Measurements from ENCODE around the gene EFNA1. TPM values are rescaled to one million over a fixed set of nuclear protein-coding genes. Genes with fewer than 3 reads are reported as not detected.

EFNA1 gene
- total RNA-seq, 4 donors from 2014 or later = 27.4 to 41.4 (median 34.0) TPM

GRCh38 chr1:155173478-155174323 lies 46.0 kb downstream of the EFNA1 start, which contains the start of gene TRIM46:
TSS of gene TRIM46 (plus strand) at chr1:155173849. CDS start at chr1:155173967, 118 bp downstream.
- Histone ChIP-seq H3K9me3 (no peaks in the 10 kb centered on the region), H3K4me3 (peak within 1 kb of the TSS; percentile 59 to 85 (median 70)), H3K27ac (peak within 1 kb of the TSS; percentile 79 to 97 (median 91)), H3K27me3 (peaks cover 0 to 13% of the 10 kb centered on the region in 2 donors), H3K4me1 (peaks cover 0 to 65% (median 26%) of the 10 kb centered on the region in 4 donors), H3K36me3 (peaks cover 0 to 23% (median 0%) of the 10 kb centered on the region in 3 donors)
- DNase-seq (ENCODE audit: low spot score in 2 of 2) = no peak
- 2 to 3% methylated on average over 38 of the region's 38 CpGs for WGBS, 2 donors
- no peak for TF ChIP-seq EP300 (IDR thresholded peaks at IDR 0.05)
- peak in 1 of 5 experiments; percentile 23 for TF ChIP-seq CTCF (IDR thresholded peaks at IDR 0.05)

- TF ChIP-seq CTCF (IDR thresholded peaks at IDR 0.05) = no peak
- TF ChIP-seq POLR2A (IDR thresholded peaks at IDR 0.05) = no peak
- no peak for TF ChIP-seq EP300 (IDR thresholded peaks at IDR 0.05)
- WGBS, 2 donors = 9 to 10% methylated on average over 34 to 35 of the region's 35 CpGs
- DNase-seq (ENCODE audit: low spot score in 2 of 2) = no peak
- H3K27me3 ChIP-seq = peaks cover 0 to 13% of the 10 kb centered on the region in 2 donors
- peaks cover 0 to 15% (median 0%) of the 10 kb centered on the region in 3 donors for H3K36me3 ChIP-seq
- H3K27ac ChIP-seq = peak overlapping the region in 3 of 4 donors; percentile 71 to 97 (median 93)
- peak overlapping the region; percentile 9 to 75 (median 62) for H3K4me3 ChIP-seq
- H3K4me1 ChIP-seq = peaks cover 0 to 74% (median 30%) of the 10 kb centered on the region in 4 donors
- no peaks in the 10 kb centered on the region for H3K9me3 ChIP-seq
Observed at GRCh38 chr1:155174324-155175280, 46.9 kb downstream of the EFNA1 start.

GRCh38 chr1:155175281-155175926 lies 47.7 kb downstream of the EFNA1 start:
- H3K36me3 ChIP-seq = peaks cover 0 to 13% (median 0%) of the 10 kb centered on the region in 3 donors
- TF ChIP-seq CTCF (IDR thresholded peaks at IDR 0.05) = no peak
- no peak for TF ChIP-seq EP300 (IDR thresholded peaks at IDR 0.05)
- no peak for TF ChIP-seq POLR2A (IDR thresholded peaks at IDR 0.05)
- DNase-seq (ENCODE audit: low spot score in 2 of 2) = no peak
- peak overlapping the region in 1 of 4 donors; percentile 75 for H3K4me3 ChIP-seq
- H3K4me1 ChIP-seq = peaks cover 0 to 74% (median 30%) of the 10 kb centered on the region in 4 donors
- WGBS, 2 donors = 81 to 86% methylated on average over 12 of the region's 12 CpGs
- peak overlapping the region in 2 of 4 donors; percentile 93 to 97 for H3K27ac ChIP-seq
- no peaks in the 10 kb centered on the region for H3K9me3 ChIP-seq
- peaks cover 0 to 13% of the 10 kb centered on the region in 2 donors for H3K27me3 ChIP-seq

GRCh38 chr1:155175927-155176371 lies 48.3 kb downstream of the EFNA1 start:
- no peak for DNase-seq (ENCODE audit: low spot score in 2 of 2)
- no peaks in the 10 kb centered on the region for H3K9me3 ChIP-seq
- H3K27me3 ChIP-seq = peaks cover 0 to 13% of the 10 kb centered on the region in 2 donors
- no peak for TF ChIP-seq CTCF (IDR thresholded peaks at IDR 0.05)
- no peak for TF ChIP-seq EP300 (IDR thresholded peaks at IDR 0.05)
- no peak for TF ChIP-seq POLR2A (IDR thresholded peaks at IDR 0.05)
- H3K4me3 ChIP-seq = no peak overlapping the region
- WGBS, 2 donors = 77 to 87% methylated on average over 8 to 9 of the region's 9 CpGs
- H3K4me1 ChIP-seq = peaks cover 0 to 74% (median 30%) of the 10 kb centered on the region in 4 donors
- H3K27ac ChIP-seq = peak overlapping the region in 1 of 4 donors; percentile 25
- H3K36me3 ChIP-seq = peaks cover 0 to 8% (median 0%) of the 10 kb centered on the region in 3 donors
